GM19455 (cell line): ENCODE data around the gene HHIP.
A peak's percentile ranks its signal among the peaks of the same experiment; 100 is the strongest.

Source experiments
- ATAC-seq: cut with Tn5 transposase; IDR thresholded peaks from one replicate; pipeline ENCODE4 v1.9.1; 2021; ENCODE audit not compliant: unreplicated experiment

The HHIP gene, protein sequence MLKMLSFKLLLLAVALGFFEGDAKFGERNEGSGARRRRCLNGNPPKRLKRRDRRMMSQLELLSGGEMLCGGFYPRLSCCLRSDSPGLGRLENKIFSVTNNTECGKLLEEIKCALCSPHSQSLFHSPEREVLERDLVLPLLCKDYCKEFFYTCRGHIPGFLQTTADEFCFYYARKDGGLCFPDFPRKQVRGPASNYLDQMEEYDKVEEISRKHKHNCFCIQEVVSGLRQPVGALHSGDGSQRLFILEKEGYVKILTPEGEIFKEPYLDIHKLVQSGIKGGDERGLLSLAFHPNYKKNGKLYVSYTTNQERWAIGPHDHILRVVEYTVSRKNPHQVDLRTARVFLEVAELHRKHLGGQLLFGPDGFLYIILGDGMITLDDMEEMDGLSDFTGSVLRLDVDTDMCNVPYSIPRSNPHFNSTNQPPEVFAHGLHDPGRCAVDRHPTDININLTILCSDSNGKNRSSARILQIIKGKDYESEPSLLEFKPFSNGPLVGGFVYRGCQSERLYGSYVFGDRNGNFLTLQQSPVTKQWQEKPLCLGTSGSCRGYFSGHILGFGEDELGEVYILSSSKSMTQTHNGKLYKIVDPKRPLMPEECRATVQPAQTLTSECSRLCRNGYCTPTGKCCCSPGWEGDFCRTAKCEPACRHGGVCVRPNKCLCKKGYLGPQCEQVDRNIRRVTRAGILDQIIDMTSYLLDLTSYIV

DNA sequence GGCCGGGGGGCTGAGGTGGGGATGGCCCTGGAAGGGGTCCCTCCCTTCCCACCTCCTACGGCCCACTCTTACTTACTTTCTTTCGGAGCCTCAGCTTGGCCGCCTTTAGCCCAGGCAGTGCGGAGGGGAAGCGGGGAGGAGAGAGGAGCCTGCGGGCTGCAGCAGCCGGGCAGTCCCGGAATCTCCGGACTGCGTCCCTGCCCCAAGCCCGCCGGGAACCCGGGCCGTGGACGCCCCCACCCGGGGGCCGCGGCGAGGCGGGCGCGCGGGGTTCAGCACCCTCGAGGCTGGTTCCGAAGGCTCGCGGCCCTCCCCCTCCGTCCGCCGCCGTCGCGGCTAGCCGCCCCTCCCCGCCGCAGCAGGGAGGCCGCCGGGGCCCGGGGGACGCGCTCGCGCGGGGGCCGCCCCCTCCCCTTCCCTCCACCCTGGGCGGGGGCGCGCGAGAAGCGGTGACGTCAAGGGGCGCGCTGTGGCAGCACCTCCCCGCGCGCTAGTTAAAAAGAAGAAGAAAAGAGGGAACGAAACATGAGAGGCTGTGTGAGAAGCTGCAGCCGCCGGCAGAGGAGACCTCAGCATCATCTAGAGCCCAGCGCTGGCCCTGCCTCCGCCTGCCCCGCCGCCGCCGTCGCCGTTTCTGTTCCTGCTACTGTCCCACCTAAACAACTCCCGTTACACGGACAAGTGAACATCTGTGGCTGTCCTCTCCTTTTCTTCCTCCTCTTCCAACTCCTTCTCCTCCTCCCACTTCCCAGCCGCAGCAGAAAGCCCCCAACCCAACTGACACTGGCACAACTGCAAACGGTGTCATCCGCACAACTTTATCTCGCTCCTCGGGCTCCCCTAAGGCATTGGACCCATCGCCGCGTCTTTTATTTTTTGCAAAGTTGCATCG lies at the start of gene HHIP:
HHIP (plus strand) TSS at position 526 of the 892 bp plus-strand sequence. CDS start 520 bp downstream, outside the sequence.
- ATAC-seq: no peak

DNA sequence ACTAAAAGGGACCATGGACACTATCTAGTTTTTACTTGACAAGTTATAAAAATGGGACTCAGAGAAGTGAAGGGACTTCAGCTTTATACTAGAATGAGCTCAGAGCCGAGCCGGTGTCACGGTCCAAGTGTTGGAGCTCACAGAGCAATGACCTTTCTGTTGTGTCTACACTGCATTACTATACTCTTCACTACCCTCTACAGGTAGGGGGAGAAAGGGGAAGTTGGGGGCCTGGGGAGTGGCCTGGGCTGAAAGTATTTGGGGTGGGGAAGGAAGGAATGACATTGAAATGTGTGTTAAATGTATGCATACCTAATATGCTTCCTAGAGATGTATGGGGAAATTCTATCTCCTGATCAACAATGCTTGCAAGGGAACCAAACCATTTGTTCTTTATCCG lies 48.8 kb upstream of the HHIP start:
- no peak for ATAC-seq

DNA sequence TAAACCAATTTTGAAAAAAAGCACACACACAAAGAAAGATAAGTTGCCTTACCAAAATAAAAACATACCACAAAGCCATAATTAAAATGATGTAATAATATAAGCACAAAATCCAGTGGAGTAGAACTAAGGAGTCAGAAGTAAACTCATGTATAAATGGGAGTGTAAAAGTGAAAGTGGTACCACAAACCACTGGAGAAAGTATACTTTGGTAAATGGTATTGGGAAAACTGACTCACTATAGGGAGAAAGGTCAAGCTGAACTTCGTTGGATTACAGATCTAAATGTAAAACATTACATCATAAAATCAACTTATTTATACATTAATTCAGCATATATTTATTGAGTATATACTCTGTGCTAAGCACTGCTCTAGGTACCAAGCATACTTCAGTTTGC lies 46.3 kb upstream of the HHIP start:
- no peak for ATAC-seq

DNA sequence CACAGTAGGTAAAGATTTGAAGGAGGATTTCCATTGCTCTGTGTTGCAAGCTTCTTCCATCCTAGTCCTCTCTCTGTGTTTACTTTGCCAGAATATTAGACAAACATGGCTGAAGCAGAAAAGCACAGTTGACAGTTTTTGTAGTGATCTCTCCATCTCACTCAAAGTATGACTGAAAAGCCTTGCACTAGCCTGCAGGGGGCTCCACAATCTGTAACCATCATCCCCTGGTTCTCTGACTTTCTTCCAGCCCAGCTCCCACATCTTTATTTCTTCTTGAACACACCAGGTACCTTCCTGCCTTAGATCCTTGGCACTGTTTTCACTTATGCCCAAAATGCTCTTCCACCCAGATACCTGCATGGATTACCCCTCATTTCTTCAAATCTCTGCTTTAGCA lies 34.1 kb upstream of the HHIP start:
- no peak for ATAC-seq

DNA sequence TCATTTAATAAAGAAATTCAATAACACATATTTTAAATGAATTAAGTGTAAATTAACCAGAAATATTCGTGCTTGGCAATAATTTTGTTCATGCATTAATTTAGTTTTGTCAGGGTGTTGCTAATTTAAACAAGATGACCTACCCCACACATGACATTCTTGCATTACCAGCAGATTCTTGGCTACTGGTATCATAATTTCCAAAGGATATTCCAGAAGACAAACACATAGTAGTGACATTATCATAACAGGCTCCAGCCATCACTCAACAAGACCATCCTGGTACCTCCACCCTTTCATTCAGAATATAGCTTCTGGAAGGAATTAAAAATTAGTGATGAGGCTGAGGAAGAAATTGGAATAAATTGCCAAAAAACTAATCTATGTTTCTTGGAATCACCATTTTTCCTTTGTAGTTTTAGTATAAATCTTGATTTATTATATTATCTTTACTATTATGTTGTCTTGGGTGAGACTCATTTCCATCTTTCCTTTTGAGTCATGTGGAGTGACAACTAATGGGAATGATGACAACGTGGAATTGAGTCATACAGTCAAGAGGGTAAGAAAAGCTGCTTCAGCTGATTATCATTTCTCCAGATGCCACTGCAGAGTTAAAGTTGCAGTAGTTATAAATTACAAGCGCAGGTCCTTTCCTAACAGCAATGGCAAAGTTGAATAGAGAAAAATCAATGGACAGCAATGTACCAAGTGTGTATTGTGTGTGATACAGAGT lies 30.9 kb upstream of the HHIP start:
- no peak for ATAC-seq

DNA sequence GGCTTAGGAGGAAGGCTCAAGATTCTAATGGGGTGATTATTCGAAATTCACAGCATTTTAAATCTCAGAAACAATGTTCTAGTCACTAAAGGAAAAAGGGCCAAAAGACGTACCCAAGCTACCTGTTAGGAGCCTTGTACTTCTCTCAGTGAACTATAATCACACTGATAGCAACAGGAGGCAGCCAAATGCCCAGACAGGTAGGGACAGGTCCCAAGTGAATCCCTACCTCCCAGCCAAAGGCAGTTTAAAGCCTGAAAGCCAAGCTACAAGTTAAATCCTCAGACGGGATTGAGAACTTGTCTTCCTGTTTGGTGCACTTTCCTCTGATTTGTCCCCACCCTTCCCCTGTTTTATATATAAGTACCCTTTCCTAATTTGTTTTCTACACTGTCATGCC lies 24.3 kb upstream of the HHIP start:
- no peak for ATAC-seq

DNA sequence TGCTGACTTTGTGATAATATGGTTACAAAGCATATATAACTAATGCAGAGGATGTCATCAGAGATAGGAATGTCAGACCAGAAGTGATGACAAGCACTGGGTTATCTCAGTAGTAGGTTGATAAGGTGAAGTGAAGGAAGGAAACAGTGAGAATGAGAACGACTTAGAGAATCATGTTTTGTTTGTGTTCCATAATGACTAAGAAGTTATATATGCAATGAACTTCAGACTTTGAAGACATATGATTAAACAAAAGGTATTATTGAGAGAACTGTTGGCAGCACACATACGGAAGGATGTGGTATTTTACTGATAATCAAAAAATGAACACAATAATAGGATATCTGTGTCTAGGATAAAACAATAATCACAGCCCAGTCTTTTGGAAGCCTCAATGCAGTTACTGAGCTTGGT lies 18.3 kb upstream of the HHIP start:
- no peak for ATAC-seq

DNA sequence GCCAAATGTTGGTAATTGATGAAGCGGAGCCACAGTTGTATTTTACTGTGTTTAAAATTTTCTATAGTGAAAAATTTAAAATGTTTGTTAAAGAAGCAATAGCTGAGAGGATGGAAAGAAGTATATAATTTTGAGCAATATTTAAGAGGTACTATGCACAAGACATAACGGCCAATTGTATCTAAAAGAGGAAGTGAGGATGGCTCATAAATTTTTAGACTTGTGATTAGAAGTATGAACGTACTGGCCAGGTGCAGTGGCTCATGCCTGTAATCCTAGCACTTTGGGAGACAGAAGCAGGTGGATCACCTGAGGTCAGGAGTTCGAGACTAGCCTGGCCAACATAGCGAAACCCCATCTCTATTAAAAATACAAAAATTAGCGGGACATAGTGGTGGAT lies 12.7 kb upstream of the HHIP start:
- no peak for ATAC-seq

DNA sequence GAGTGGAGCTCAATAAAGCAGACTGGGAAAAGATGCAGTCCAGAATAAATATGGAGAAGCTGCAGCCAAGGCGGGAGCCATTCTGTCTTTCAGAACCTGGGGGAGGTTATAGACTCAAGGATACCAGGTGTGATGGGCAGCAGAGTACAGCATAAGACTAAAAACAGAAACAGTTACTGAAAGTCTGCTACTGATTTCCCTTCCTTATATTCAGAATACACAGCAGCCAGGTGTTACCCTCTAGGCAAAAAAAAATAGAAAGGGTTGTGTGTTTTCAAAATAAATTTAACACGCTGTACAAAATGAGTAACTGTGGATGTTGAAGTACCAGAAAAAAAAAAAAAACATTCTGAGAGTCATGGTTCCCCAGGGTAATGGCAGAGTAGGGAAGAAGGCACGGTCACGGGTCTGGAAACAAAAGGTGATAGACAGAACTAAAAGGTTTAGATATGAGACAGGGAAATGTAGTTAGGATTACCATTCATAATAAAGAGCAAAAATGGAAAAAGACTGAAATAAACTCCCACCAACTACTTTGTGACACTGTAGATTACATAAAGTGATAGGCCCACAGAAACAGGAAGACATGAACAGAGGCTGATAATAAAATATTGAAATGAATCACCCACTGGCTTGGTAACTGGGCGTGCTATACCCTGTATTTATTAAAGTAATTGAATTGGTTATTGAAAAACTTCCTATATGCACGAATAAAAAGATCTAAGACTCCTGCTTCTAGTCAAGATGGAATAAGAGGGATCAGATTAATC lies 10.8 kb upstream of the HHIP start:
- ATAC-seq: peak; percentile 99

DNA sequence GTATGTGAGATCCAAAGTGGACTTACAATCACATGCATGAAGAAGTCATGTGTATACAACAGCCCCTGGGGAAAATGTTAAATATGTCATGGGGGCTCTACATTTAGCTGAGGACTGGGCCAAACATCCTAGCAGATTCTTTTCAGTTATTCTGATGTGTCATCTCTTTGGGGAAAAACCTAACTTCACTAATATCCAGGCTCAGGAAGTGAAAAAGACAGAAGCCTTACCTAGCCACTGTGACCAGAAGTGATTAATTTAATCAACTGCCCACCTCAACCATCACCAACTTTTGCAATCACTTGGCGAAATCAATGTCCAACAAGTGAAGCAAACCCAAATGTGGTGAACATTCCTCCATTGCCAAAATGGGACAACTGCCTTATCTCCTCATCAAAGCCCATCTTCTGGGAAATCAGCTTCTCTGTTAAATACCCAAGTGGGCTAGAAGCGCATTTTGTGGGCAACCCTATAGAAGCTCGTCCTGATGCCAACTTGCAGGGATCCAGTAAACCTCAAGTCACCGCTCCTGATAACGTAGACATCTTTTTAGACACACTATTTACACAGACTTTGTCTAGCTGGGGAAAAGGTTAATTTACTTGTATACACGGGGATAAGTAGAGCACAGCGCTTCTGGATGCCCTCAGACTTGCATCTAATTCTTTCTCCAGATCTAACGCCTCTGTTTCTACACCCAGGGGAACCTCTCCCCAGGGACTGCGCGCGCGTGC lies 1.4 kb upstream of the HHIP start:
- ATAC-seq: no peak

DNA sequence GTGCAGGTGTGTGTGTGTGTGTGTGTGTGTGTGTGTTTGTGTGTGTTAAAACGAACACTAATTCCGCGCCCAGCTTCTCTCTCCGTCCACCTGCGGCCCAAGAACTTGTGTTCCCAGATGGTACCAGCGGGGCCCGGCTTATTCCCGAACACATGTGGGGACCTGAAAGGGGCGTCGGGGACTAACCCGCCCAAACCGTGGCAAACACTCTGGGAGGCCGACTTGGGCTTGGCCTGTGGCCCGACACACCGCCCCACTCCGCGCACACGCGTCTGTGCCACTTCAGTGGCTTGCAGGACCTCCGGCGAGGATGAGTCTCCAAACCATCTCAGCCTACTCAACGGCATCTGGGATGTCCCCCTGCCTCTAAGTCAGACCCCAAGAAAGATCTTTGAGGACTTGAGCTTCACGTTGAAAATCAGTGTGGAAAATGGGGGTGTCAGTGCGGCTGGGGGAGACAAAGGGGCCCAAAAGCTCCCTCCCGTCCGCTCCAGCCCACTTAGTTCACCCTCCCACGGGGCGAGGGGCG lies 790 bp upstream of the HHIP start:
- ATAC-seq: no peak

DNA sequence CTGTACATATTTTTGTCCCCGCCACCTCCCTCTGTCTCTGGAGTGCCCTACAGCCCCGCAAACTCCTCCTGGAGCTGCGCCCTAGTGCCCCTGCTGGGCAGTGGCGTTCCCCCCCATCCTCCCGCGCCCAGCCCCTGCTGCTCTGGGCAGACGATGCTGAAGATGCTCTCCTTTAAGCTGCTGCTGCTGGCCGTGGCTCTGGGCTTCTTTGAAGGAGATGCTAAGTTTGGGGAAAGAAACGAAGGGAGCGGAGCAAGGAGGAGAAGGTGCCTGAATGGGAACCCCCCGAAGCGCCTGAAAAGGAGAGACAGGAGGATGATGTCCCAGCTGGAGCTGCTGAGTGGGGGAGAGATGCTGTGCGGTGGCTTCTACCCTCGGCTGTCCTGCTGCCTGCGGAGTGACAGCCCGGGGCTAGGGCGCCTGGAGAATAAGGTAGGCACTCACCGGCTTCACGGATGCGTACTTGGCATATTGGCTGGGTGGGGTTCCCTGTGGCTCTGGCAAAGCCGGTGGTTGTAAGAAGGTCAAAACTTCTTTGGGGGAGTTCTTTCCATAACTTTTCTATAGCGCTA lies 653 bp downstream of the HHIP start:
- no peak for ATAC-seq

DNA sequence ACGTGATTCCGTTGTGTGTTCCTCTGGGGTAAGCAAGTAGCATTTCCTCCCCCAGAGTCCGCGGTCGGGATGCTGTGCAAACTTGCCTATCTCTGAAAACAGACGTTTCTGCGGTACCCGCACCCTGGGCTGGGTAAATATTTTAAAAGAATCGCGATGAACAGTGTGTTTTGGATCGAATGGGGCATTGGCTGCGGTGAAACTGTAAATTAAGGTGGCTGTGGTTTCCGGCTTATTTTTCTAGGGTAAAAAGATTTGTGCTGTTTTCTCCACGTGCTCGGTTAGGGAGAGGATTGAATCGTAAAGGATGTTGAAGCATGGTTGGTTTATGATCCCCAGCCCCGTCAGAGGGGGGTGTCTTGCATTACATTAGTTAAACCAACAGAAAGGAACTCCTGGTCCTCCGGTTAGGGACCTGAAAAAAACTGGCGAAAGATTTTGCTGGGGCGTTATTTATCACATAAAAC lies 1.2 kb downstream of the HHIP start:
- no peak for ATAC-seq

DNA sequence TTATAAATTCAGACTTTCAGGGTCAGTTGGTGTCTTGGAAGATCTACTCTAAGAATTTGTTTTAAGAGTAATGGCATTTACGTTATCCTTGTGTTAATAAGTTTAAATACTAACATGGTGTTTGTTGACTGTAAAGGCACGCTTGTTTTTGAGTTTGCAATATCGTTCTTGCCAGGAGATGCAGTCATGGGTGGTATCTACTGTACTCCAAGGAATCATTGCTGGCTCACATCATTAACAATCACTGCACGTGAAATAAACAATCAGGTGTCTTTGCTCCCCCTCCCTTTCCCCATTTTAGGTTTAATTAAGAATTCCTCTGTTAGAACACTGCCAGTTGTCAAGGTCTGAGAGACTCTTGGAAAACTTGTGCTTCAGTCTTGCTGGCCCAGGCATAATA lies 1.6 kb downstream of the HHIP start:
- ATAC-seq: no peak

DNA sequence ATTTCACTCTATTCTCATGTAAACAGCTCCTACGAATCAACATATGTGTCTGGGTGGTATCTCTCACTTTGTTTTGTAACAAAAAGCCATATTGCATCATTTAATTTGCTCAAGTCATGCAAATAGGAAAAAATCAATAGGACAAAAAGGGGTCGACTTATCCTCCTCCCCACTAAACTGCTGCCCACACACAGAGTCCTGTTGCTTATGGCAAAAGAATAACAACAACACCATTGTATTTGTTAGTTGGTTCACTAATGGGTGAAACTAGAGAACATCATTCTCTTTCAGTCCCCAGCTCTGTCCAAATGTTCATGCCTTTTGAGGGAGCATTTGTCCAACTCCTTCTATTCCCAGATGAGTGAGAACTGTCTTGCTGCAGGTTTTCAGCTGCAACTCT lies 2.1 kb downstream of the HHIP start:
- ATAC-seq: no peak

DNA sequence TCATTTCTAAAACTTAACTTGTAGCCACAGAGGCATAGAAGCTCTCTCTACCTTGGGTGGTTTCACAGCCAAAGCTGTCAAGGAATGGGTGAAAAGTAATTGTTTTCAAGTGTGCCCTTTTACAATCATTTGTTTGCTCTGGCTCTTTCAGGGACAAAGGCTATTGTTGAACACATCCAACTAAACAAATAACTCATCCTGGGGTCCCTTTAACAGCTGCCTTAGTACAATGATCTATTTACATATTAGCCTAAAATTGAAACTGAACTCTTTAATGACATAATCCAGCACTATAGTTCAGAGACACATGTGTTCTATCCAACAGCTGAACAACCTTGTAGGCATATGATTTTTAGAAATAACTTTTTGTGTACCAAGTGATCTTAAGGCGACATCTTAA lies 3.7 kb downstream of the HHIP start:
- no peak for ATAC-seq

DNA sequence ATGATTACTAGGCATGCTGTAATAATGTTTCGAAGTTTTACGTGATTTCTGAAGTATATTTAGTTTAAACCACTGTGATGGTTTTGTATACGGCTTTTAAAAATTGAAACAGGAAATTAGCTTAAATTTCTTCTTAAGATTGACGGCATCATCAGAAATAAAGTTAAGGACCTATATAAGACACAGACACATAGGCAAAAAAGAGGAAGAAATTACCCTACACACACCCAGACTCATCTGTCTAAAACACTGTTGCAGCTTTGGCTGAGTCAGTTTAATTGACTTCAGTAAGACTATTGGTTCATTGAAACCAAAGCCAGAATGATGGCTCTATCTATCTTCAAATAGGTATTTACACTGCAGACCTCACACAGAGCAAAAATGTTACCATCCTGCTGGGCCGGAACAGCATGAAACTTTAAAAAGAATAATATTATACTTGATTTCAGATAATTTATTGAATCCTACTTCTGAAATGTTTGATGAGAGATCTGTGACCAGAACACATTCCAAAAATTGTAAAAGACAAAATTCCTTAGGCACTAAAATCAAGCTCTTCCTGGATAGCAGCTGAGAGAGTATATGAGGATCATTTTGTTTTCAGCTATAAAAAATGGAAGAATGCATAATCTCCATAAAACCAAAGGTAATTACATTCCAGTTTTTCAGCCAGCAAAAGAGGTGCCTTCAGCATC lies 4.5 kb downstream of the HHIP start:
- no peak for ATAC-seq
